GM19023 (cell line): ENCODE measurements around the gene ADORA2B.
"Not testable (repeated sequence)": the region's sequence is repeated elsewhere in the genome, so short reads cannot be mapped to it uniquely, and the experiment has no call there.

Source experiments
- ATAC-seq: cut with Tn5 transposase; IDR thresholded peaks from one replicate; pipeline ENCODE4 v1.9.1; 2021; ENCODE audit warnings: mild to moderate bottlenecking, moderate library complexity; ENCODE audit not compliant: unreplicated experiment

Gene ADORA2B

DNA sequence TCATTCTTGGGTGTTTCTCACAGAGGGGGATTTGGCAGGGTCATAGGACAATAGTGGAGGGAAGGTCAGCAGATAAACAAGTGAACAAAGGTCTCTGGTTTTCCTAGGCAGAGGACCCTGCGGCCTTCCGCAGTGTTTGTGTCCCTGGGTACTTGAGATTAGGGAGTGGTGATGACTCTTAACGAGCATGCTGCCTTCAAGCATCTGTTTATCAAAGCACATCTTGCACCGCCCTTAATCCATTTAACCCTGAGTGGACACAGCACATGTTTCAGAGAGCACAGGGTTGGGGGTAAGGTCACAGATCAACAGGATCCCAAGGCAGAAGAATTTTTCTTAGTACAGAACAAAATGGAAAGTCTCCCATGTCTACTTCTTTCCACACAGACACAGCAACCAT lies 34.1 kb downstream of the ADORA2B start:
- not testable (repeated sequence) for ATAC-seq

DNA sequence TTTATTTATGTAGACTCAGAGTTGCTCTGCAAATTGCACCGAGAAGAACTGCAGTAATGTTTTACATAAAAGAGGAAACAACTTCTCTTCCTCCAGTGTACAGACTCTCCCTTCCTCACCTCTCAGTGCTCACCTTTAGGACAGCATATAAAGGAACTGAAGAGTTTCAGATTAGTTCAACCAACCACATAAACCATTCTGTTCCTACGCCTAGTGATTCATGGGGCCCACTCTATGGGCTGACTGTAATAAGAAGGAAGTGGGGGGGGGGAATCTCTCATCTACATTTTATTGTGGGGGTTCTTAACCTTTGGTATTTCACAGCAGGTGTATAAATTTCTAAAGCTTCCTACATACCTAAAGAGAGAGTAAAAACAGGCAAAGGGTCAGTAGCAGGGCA lies 36.3 kb downstream of the ADORA2B start:
- ATAC-seq: no peak

DNA sequence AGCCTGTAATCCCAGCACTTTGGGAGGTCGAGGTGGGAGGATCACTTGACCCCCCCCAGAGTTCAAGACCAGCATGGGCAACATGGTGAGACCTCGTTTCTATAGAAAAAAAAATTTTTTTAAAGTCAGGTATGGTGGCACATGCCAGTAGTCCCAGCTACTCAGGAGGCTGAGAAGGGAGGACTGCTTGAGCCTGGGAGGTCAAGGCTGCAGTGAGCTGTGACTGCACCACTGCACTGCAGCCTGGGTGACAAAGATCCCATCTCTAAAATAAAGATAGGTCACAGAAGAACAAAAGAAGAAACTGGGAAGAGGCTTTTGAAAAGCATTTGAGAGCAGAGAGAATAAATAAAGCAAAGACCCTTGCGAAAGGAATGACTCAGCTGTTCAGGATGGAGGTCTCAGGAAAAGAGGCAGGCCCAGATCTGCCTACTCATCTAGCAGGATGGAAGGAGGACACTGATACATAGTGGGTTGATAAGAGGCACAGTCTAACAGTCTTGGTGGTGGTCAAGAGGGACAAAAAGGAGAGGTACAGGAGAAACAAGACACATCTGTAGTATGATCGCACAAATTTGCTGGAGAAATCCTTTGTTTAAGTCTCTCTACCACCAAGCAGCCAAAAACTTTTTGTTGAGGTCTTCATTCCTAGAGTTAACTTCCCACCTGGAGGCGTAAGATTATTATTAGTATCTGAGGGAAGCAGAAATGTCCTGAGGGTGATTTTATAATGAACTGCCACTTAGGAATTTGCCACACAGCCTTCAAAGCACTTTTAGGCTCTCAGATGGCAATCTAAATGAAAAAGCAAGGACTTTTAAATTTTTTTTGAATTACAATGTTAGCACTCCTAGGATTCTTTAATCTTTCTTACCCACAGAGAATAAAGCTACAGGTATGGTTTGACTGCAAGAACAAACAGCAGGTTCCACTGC lies 37.0 kb downstream of the ADORA2B start:
- no peak for ATAC-seq

DNA sequence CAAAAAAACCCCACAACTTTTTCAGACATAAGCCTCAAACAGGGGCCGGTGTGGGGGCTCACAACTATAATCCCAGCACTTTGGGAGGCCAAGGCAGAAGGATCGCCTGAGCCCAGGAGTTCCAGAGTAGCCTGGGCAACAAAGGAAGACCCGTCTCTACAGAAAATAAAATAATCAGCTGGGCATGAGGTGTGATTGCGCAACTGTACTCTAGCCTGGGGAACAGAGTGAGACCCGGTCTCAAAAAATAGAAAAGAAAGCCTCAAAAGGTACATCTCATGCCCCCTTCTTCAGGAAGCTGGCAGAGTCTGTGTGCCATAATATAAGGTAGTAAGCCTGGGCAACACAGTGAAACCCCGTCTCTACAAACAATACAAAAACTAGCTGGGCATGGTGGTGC lies 51.4 kb downstream of the ADORA2B start:
- ATAC-seq: no peak

DNA sequence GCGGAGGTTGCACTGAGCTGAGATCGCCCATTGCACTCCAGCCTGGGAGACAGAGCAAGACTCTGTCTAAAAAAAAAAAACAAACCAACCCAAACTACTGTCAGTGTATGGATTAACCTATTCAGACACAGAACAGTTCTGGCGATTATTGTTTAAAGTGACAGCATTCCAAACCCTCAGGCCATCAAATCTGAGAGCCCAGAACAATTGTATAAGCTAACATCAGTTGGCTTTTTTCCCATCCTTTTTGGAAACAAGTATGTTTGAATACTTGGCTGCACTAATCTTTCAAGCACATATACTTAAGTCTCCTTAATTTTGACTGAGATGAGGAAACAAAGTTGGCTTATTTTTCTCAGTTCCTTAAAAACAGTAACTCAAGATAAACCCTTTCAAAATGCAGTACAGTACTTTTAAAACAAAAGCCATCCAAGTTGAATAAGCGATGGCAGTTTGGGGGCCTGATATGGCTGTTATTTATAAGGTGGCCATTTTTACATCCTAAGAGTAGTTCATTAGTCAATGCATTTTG lies 53.2 kb downstream of the ADORA2B start:
- ATAC-seq: no peak

DNA sequence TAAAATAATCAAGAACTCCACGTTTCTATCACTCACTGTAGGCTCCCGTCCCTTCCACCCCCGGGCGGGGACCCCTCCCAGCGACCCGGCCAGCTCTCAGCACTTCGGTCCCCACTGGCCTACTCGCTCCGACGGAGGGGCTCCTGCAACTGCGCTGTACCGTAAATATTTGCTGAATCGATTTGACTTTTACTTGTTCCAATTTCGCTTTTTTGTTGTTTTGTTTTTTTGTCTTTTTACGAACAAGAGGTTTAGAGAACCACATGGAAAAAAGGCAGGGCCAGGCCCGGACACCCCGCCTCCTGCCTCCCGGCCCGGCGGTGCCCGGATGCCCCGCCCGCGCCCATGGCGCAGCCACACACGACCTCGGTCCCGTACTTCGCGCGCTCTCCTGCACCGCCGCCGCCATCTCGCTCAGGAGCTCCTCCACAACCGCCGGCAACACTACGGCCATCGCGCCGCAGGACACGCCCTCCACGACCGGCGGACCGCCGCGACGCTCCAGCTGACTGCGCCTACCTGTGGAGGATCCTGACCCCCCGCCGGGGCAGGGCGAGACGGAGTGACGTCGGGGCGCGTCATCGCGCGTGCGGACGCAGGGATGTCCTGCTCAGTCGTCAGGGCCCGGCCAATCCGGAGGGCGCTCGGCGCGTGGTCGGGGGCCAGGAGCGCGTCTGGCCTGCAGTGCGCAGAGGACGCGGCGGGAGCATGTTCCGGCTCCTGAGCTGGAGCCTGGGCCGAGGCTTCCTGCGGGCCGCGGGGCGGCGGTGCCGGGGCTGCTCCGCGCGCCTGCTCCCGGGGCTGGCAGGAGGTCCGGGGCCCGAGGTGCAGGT lies 54.4 kb downstream of the ADORA2B start, which contains the start of the genes TTC19 and ZSWIM7:
TTC19 (plus strand) TSS at position 684 of the 833 bp plus-strand sequence; CDS start at position 709, 25 bp downstream.
ZSWIM7 (minus strand) TSS at position 564 of the 833 bp plus-strand sequence; CDS start at position 454, 110 bp downstream.
- ATAC-seq: peak; percentile 95

DNA sequence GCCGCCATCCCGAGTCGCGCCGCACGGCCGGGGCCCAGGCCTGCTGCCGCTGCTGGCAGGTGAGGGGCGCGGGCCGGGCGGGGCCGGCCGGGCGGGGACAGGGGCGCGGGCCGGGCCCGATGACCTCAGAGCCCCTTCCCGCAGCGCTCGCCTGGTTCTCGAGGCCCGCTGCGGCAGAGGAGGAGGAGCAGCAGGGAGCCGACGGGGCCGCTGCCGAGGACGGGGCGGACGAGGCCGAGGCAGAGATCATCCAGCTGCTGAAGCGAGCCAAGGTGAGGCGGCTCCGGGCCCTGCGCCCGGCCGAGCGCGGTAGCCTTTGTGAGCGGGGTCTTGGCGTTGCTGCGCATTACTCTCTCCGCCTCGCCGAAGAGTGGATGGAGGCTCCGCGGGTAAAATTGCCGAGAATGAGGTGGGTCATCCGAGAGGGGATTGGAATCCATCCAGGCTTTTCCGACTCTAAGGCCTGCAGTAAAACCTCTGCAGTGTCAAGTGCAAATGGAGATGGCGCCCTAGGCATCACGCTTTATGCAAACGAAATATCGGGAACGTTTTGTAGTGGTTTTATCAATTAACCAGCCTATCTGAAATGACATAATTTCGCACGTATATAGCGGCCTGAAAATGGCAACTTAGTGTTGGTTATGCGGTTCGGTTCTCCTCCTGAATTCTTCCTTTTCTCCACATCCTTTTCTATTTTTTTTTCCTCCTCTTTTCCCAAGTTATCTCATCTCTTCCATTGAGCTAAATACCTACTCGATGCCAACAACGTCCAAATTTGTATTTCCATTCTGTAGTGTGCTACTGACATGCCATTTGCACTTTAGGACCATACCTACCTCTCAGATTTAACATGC lies 55.3 kb downstream of the ADORA2B start:
- peak; percentile 34 for ATAC-seq

DNA sequence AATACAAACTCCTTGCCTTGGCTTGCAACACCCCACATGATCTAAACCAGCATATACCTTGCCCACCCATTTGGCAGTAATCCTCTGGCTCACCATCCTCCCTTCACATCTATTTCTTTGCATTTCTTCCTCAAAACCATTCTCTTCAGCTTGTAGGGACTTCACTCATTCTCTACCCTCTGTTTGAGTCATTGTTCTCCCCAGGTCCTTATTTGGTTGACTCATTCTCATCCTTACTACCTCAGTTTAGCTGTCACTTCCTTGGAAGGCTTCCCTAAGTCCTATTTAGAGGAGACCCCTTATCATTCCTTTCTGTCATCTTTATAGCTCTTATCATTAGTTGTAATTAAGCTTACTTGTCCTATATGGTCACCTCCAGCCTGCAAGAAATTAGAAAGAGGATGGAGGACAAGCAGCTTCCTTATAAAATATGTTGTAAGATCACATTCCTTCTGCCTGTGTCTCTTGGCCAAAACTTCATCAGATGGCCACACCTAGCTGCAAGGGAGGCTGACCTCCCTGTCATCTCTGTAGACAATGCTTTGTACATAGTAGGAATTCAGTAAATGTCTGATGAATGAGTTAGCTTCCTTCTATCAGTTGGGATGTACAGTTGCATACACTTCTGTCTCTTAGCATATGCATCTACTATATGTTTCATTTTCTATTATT lies 56.4 kb downstream of the ADORA2B start:
- ATAC-seq: no peak

DNA sequence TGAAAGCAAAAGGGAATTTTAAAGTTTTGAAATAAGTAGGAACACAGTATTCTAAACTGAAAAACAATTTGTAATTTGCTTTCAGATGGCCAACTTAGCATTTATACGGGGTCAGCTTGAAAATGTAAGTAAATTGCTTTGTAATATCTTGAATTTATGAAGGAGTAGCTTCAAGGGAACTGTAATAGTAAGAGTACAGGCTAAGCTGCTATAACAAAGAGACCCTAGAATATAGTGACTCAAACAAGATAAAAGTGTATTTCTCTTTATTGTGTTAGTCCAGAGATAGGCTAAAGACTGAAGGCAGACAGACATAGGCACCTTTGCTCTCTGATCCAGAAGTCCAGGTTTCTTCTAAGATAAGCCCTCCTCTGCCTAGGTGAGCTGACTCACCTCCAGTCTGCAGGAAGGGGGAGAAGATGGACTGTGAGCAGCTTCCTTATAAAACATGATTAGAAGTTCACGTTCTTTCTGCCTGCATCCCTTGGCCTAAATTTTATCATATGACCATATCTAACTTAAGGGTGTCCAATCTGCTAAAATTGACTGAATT lies 57.9 kb downstream of the ADORA2B start:
- ATAC-seq: no peak

DNA sequence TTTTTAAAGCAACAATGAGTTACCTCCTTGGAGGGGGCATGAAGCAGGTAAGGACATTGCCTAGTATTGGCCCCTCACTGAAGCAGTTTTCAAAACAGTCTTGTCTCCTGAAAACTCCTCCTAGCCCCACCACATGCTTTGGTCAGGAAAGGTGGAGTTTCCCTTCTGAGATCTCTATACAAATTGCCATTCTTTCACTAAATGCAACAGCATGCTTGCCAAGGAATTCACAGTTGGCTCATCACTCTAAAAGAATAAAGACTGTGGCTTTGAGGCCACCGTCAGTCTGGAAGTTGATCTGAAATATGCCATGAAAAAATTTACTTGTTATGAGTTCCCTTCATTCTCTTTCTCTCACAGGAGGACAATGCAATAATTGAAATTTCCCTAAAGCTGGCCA lies 58.9 kb downstream of the ADORA2B start:
- no peak for ATAC-seq

DNA sequence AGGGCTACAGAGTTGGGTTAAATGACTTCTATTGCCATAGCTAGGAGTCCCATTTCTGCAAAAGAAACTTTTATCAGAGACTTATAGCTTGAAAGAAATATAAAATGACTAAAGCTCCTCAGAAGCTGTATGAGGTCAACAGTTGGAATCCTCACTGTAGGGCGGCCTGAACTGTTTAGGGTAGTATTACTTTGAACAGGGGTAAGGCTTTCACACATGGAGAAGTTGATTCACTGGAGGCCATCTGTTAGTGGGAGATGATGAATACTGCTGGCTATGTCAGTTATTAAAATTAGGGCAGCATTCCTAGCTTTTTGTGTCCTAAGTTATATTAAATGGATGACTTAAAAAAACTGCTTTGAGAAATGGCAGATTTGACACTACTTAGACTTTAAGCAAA lies 60.7 kb downstream of the ADORA2B start:
- ATAC-seq: no peak

DNA sequence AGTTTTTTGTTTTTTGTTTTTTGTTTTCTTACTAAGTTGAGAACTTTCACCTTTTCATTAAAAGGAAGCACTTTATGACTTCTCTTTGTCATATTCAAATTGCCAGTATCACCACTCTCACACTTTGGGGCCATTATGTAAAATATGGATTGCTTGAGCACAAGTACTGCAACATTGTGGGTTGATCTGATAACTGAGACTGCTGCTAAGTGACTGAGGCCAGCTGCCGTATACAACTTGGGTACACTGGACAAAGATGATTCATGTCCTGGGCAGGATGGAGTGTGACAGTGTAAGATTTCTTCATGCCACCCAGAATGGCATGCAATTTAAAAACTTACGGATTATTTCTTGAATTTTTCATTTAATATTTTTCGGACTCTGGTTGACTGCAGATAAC lies 62.5 kb downstream of the ADORA2B start:
- ATAC-seq: no peak

DNA sequence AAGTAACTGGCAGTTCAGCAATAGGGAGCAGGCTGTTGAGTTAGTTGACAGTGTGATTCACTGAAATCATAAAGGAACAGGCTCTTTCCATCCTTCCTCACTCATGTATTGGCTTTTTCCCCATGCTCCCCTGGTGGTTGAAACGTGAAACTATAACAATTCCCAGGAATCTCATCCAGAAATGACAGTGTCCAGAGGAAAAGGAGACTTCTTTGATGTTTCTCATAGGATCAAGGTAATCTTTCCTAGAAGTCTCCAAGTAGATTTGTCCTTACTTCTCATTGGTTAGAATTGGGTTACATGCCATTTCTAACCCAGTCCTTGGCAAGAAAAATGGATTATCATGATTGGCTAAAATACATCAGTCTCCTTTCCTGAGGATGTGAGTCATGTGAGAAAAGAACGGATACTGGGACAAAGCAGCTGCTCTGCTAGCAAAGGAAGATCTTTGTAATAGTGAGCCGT lies 69.0 kb downstream of the ADORA2B start:
- no peak for ATAC-seq

DNA sequence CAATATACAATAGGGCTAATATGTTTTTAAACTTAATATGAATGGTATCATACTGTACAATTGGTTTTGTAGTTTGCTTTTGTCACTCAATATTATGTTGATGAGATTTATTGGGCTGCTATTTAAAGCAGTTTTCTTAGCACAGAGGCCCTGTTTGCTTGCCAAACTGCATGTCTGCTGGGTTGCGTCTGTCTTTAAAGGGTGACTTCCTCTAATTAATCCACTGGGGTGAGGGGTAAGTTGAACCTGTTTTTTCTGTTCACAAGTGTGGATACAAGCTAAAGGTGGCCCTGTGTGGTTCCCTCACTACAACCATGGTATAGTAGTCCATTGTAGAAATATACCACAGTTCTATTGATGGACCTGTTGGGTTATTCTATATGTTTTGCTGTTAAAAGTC lies 74.4 kb downstream of the ADORA2B start:
- ATAC-seq: no peak

DNA sequence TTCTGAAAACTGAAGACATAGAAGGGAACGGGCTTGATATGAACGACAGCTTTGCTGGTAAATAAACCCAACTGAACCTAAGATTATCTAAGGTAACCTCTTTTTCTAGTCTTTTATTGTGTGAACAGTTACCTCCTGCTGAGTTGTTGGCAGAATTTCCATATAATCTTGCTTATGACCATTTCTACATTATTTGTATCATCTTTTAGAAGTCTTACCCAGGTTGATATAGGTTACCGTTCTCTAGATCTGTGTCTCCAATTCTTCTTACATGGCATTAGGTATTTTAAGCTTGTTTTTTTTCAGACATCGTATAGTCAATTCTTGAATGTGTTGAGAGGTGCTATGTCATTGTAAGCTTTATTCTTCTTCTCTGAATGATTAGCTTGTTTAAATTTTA lies 79.0 kb downstream of the ADORA2B start:
- ATAC-seq: no peak

DNA sequence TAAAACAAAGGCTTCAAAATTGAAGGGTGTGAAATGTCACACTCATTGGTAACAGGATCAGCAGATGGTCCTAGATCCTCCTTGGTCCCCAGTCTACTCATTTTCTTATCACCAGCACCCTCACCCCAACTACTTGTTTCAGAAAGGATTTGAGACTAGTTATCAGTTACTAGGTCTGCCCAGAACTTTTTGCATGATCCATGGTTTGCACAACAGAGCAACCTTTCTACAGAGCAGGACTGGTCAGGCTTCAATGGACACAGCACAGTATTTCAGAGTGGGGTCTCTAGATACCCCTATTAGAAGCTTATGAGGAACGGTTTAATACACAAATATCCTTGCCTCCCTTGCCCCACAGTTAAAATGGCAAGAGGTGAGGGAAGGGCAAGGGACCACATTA lies 80.3 kb downstream of the ADORA2B start:
- no peak for ATAC-seq
